Suppressor macrophage (primary cell): ENCODE data around the gene TMPRSS7.
"Not testable (repeated sequence)": the region's sequence is repeated elsewhere in the genome, so short reads cannot be mapped to it uniquely, and the experiment has no call there.

Experiments
- DNase-seq, 4 experiments: peaks; one replicate each; pipeline ENCODE4 v3.0.0-alpha.2; 2020 to 2022

TMPRSS7 gene

DNA sequence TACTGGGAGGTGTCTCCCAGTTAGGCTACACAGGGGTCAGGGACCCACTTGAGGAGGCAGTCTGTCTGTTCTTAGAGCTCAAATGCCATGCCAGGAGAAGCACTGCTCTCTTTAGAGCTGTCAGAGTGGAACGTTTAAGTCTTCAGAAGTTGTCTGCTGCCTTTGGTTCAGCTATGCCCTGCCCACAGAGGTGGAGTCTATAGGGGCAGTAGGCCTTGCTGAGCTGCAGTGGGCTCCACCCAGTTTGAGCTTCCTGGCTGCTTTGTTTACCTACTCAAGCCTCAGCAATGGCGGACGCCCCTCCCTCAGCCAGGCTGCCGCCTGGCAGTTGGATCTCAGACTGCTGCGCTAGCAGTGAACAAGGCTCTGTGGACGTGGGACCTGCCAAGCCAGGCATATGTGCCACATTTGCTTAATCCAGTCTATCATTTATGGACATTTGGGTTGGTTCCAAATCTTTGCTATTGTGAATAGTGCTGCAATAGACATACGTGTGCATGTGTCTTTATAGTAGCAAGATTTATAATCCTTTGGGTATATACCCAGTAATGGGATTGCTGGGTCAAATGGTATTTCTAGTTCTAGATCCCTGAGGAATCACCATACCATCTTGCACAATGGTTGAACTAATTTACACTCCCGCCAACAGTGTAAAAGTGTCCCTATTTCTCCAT, 38.0 kb downstream of the TMPRSS7 start:
- DNase-seq: not testable (repeated sequence)

DNA sequence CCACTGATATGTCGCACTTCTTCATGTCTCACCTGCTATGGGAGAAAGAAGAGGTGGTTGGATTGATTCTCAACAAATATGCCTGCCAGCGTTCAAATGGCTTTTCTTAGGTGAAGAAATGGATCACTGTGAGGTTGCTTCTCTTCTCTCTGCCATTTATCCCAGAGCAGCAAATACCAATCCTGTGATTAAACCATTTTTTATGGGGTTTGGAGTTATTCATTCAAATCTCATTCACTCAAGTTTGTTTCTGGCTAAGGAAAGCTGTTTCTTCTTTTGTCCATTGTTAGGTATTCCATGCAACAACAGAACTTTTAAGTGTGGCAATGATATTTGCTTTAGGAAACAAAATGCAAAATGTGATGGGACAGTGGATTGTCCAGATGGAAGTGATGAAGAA, 39.5 kb downstream of the TMPRSS7 start:
- no peak for DNase-seq

GRCh38 chr3:112074616-112075497, 40.3 kb downstream of the TMPRSS7 start:
- no peak for DNase-seq

- no peak for DNase-seq
These were observed 43.9 kb downstream of the TMPRSS7 start for GRCh38 chr3:112078125-112079083.

GRCh38 chr3:112083239-112083638, 48.7 kb downstream of the TMPRSS7 start:
- no peak for DNase-seq

DNA sequence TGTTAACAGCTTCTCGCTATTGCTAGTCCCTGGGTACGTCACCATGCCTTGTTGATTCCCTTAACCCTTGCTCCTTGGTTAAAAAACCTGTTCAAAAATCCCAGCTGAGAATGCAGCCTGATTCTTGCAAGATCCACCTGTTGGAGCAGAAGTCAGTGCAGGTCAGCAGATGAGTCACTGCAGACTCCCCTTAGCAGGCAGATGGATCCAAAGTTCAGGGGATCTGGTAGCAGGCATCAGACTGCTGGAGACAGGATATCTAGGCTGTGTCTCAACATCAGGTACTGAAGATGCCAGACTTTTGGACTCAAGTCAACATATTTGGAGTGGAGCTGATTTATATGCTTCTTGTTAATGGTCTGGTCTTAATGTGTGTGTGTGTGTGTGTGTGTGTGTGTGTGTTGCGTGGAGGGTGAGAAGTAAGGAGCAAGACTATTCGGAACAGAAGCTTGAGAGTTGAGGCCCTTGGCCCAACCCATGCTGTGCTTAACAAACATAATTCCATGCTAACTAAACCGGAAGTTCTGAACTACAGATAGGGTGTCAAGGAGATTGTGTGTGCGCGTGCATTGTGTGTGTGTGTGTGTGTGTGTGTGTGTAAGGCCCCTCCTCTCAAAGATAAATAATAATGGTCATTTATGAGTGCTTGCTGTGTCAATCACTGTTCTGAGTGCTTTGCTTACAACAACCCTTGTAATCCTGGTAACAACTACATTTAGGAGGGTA, 50.6 kb downstream of the TMPRSS7 start:
- no peak for DNase-seq

- no peak for DNase-seq
These were observed 51.2 kb downstream of the TMPRSS7 start for GRCh38 chr3:112085735-112086075.

- DNase-seq: peak; percentile 51 to 82 (median 68)
These were observed 51.7 kb downstream of the TMPRSS7 start, which contains the start of gene C3orf52 for GRCh38 chr3:112086076-112086854. TSS of gene C3orf52 (plus strand) at chr3:112086389. CDS start at chr3:112086408, 19 bp downstream.

- no peak for DNase-seq
These were observed 52.5 kb downstream of the TMPRSS7 start for GRCh38 chr3:112086875-112087524.

- no peak for DNase-seq
These were observed 53.2 kb downstream of the TMPRSS7 start for GRCh38 chr3:112087746-112088145.

DNA sequence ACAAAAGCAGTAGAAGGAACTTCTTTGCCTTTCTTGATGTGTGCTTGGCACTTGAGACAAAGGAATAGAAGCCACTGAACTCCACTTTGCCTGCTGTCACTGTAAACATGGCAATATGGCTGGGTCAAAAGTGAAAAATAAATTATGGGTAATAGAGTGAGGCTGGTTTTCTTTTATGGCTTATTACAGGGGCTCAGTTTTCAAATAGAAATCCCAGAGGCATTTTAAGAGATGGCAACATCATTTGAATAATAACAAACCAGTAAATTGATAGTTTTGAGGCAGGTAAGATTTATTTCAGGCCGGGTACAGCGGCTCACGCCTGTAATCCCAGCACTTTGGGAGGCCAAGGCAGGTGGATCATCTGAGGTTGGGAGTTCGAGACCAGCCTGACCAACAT, 54.4 kb downstream of the TMPRSS7 start:
- DNase-seq: no peak

DNA sequence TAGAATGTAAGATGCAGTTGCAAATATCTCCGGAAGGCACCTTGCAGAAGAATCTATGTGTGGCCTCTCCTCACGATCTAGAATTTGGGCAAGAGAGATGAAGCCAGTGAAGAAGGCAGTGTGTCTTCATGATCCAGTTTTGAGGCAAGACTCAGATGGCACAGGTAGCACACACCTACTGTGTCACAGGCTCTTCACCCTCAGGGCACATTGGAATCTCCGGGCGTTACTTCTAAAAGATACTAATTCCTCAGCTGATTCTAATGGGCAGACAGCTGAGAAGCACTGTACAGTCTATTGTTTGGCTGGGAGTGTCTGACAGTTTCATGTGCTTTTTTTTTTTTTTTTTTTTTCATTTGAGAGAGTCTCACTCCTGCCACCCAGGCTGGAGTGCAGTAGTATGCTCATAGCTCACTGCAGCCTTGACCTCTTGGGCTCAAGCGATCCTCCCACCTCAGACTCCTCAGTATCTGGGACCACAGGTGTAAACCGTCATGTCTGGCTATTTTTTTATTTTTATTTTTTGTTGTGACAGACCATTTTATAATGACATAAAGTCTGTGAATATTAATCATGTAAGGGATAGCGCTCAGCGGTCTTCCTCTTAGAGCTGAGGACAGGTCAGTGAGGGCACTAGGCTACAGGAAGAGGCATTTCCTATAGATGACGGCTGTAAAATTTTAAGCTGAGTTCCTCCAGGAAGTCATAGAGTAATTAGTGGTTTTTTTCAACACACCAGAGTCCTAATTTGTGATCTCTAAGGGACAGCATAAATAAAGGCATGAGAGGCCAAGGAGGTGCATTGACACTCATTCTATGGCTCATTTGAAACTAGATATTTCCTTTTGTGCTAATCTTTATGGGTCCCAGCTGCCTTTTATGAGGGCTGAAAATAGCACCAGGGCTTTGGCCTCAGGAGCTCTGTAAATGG, 55.7 kb downstream of the TMPRSS7 start:
- peak in 2 of 4 experiments; percentile 37 to 51 for DNase-seq

GRCh38 chr3:112090887-112091586, 56.5 kb downstream of the TMPRSS7 start:
- no peak for DNase-seq

- peak in 2 of 4 experiments; percentile 12 to 15 for DNase-seq
These were observed 58.1 kb downstream of the TMPRSS7 start for GRCh38 chr3:112092496-112093179.

GRCh38 chr3:112093180-112093522, 58.6 kb downstream of the TMPRSS7 start:
- no peak for DNase-seq

DNA sequence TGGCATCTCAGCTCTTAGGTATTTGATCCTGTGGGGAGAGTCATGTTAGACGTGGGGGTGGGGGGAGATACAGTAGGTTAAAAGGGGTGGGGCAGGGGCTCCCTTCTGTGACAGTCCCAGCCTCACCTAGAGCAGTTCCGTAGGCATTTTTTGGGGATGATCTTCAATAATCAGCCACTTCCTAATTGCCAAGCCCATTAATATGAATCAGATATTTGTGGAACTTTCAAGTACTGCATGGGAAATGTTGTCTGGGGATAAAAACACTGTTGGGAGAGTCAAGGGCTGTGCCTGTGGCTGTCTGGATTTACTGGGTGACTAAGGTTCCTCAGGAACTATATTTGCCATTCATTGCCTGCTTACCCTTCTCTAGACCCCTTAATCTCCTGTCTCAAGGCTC, 61.2 kb downstream of the TMPRSS7 start:
- no peak for DNase-seq

DNA sequence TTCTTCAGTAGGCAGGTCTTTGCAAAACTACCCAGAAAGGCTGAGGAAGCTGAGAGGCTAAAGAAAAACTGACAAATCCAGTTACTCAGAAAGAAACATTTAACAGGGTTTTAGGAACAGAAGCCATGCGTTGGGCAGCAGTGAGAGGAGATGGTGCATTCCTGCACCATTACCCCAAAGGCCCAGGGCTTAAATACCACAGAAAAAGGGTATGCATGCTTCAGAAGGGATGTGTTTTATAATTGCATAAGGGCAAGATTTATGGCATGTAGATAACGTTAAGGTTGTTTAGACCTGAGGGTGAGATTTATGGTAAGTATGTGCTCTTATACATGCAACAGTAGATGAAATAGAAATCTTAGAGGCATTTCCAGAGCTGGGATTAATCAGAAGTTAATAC, 61.6 kb downstream of the TMPRSS7 start:
- no peak for DNase-seq

- DNase-seq: peak; percentile 29 to 61 (median 40)
These were observed 62.8 kb downstream of the TMPRSS7 start for GRCh38 chr3:112097378-112097777.
